GM19395 (cell line): ENCODE measurements around the gene PCSK1N.
"Not testable (repeated sequence)": the region's sequence is repeated elsewhere in the genome, so short reads cannot be mapped to it uniquely, and the experiment has no call there.

ENCODE experiments used
- ATAC-seq: cut with Tn5 transposase; IDR thresholded peaks from one replicate; pipeline ENCODE4 v1.9.1; 2021; ENCODE audit warnings: mild to moderate bottlenecking, moderate library complexity; ENCODE audit not compliant: unreplicated experiment

PCSK1N gene

GRCh38 chrX:48824066-48824465, 11.3 kb downstream of the PCSK1N start:
- no peak for ATAC-seq

GRCh38 chrX:48823053-48823452, 12.4 kb downstream of the PCSK1N start:
- no peak for ATAC-seq

- ATAC-seq: not testable (repeated sequence)
These were observed 16.0 kb downstream of the PCSK1N start for GRCh38 chrX:48819394-48819793.

GRCh38 chrX:48818866-48819265, 16.5 kb downstream of the PCSK1N start:
- ATAC-seq: no peak

DNA sequence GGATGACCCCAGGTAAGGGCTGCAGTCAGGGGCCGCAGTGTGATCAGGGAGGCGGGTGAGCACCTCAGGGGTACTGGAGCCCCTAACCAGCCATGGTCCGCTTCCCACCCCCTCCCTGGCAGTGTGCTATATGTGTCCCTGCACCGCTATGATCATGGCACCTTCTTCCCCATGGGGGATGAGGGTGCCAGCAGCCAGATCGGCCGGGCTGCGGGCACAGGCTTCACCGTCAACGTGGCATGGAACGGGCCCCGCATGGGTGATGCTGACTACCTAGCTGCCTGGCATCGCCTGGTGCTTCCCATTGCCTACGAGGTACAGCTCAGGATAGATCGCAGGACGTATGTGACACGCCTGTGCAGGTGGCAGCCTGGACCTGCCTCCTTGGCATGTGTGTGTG, 17.3 kb downstream of the PCSK1N start:
- ATAC-seq: no peak

GRCh38 chrX:48816014-48816810, 19.2 kb downstream of the PCSK1N start:
- no peak for ATAC-seq

DNA sequence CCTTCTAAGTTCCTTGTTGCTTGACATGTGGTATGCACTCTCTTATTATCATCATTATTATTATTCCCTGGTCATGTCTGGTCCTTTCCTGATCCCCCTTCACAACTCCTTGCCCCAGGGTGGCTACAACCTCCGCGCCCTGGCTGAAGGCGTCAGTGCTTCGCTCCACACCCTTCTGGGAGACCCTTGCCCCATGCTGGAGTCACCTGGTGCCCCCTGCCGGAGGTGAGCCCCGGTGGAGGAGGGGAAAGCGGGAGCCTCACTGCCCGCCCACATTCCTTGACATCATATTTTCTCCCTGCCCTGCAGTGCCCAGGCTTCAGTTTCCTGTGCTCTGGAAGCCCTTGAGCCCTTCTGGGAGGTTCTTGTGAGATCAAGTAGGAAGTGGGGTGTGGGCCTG, 20.1 kb downstream of the PCSK1N start:
- ATAC-seq: no peak

DNA sequence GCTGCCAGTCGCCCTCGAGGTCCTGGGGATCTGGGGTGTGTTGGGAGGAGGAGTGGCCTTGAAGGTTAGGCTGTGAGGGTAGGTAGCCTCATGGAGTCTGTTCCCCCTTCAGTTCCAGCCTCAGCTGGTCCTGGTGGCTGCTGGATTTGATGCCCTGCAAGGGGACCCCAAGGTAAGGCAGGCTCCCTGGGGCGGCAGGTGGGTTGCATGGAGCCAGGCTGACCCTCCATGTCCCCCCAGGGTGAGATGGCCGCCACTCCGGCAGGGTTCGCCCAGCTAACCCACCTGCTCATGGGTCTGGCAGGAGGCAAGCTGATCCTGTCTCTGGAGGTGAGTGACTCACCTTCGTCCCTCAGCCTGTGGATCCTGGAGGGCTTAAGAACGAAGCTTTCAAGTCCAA, 20.7 kb downstream of the PCSK1N start:
- no peak for ATAC-seq

GRCh38 chrX:48813644-48814043, 21.8 kb downstream of the PCSK1N start:
- ATAC-seq: no peak

GRCh38 chrX:48806081-48806480, 29.3 kb downstream of the PCSK1N start:
- no peak for ATAC-seq

GRCh38 chrX:48802905-48803200, 32.6 kb downstream of the PCSK1N start:
- ATAC-seq: no peak

- ATAC-seq: peak; percentile 55
These were observed 33.1 kb downstream of the PCSK1N start for GRCh38 chrX:48802089-48802904.

GRCh38 chrX:48801280-48802088, 33.9 kb downstream of the PCSK1N start, which contains the start of gene HDAC6:
Gene HDAC6, plus strand, starts transcription at chrX:48802067. Its CDS starts 626 bp downstream, at chrX:48802693.
- ATAC-seq: peak; percentile 90

- ATAC-seq: no peak
These were observed 34.7 kb downstream of the PCSK1N start for GRCh38 chrX:48800574-48801279.

DNA sequence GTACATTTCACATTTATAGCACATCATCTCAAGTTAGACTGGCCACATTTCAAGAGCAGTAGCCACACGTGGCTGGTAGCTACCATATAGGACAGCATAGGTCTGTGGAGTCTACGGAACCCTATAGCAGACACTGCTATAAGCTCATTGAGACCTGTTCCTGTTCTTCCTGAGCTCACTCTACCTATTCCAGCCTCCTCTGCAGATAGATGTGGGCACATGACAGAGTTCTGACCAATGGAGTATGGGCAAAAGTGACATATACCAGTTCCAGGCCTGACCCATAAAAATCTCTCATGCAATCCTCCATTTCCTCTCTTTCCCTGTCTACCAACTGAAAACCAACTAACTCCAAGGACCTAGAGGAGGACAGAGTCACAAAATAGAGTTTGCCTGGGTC, 37.1 kb downstream of the PCSK1N start:
- no peak for ATAC-seq

DNA sequence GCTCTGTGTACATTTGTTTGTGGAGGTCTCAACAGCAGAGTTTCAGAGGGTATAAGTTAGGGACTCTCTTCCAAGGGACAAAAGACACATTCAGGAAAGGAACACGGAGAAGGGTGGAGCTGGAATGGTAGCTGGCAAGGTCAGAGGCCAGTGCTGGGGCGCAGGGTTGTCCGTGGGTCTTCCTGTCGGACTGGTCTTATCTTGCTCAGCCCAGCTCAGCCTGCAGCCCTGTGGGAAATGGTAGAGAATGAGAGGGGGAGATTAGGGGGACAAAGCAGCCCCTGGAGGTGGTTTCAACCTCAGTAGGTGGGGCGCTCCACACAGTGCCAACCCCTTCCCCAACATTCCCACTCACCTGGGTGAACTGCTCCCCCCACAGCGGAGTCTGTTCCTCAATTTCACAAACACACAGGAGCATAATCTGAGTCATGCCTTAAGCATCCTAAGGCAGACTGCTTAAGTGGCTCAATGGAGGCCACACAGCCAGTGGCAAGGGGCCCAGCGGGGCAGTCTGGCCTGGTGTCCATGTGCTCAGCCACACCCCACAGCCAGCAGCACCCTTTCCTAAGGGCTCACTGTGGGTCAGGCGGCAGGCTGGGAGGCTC, 40.4 kb downstream of the PCSK1N start:
- no peak for ATAC-seq

- no peak for ATAC-seq
These were observed 41.0 kb downstream of the PCSK1N start for GRCh38 chrX:48794340-48794910.

DNA sequence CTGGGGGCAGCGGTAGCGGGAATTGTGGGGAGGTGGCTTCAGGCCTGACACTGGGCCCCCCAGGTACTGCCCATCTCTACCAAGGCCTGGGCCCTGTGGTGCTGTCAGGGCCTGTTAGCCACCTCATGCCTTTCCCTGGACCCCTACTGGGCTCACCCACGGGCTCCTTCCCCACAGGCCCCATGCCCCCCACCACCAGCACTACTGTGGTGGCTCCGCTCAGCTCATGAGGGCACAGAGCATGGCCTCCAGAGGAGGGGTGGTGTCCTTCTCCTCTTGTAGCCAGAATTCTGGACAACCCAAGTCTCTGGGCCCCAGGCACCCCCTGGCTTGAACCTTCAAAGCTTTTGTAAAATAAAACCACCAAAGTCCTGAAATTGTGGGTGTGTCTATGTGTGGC, 41.5 kb downstream of the PCSK1N start:
- no peak for ATAC-seq

GRCh38 chrX:48792219-48792618, 43.2 kb downstream of the PCSK1N start:
- no peak for ATAC-seq
